ENCODE data around the gene MYO1A.
"Not testable (repeated sequence)": the region's sequence is repeated elsewhere in the genome, so short reads cannot be mapped to it uniquely, and the experiment has no call there.

The MYO1A gene

GRCh38 chr12:57055824-57056223, 5.9 kb upstream of the MYO1A start:
- H3K79me2 ChIP-seq (ENCODE audit: insufficient read depth, low read length): no peaks in the 10 kb centered on the region
- 0 out of 2 replicates have a peak, but pooled peaks cover 3% of the 10 kb centered on the region for H3F3A ChIP-seq (ENCODE audit: insufficient read depth)
- H3K27me3 ChIP-seq (ENCODE audit: low read length): no peaks in the 10 kb centered on the region
- peaks cover 52% of the 10 kb centered on the region for H3K36me3 ChIP-seq (ENCODE audit: low read length)
- H2AFZ ChIP-seq (ENCODE audit: low read depth, low read length, severe bottlenecking): no peak overlapping the region
- H3K4me2 ChIP-seq (ENCODE audit: low read depth, low read length, poor library complexity, severe bottlenecking): no peak overlapping the region
- no peaks in the 10 kb centered on the region for H4K20me1 ChIP-seq (ENCODE audit: low read depth, low read length)
- H3K27ac ChIP-seq (ENCODE audit: low read depth, low read length): no peak overlapping the region
- H3K4me3 ChIP-seq (ENCODE audit: insufficient read depth, low read length, poor library complexity, severe bottlenecking): no peak overlapping the region
- TF ChIP-seq EZH2phosphoT487 (conservative IDR thresholded peaks at IDR 0.05; ENCODE audit: low read length) (no peak), CTCF (IDR thresholded peaks at IDR 0.05; ENCODE audit: insufficient read depth, low read length, poor library complexity, severe bottlenecking) (no peak)
- no peak overlapping the region for H3K9ac ChIP-seq (ENCODE audit: low read length)
- H3K9me2 ChIP-seq (replicated peaks; ENCODE audit: insufficient read depth, low read length): no peaks in the 10 kb centered on the region
- H3K9me3 ChIP-seq (ENCODE audit: insufficient read depth, low read length): no peaks in the 10 kb centered on the region

GRCh38 chr12:57053901-57054300, 4.0 kb upstream of the MYO1A start:
- not testable (repeated sequence) for H3K27ac ChIP-seq (ENCODE audit: low read depth, low read length); H3K9me2 ChIP-seq (replicated peaks; ENCODE audit: insufficient read depth, low read length); H3K4me3 ChIP-seq (ENCODE audit: insufficient read depth, low read length, poor library complexity, severe bottlenecking); H2AFZ ChIP-seq (ENCODE audit: low read depth, low read length, severe bottlenecking); H3F3A ChIP-seq (ENCODE audit: insufficient read depth); H3K9ac ChIP-seq (ENCODE audit: low read length); H3K9me3 ChIP-seq (ENCODE audit: insufficient read depth, low read length); H3K27me3 ChIP-seq (ENCODE audit: low read length); H4K20me1 ChIP-seq (ENCODE audit: low read depth, low read length); H3K4me2 ChIP-seq (ENCODE audit: low read depth, low read length, poor library complexity, severe bottlenecking); H3K79me2 ChIP-seq (ENCODE audit: insufficient read depth, low read length)
- H3K36me3 ChIP-seq (ENCODE audit: low read length): peaks cover 33% of the 10 kb centered on the region

- not testable (repeated sequence) for H3F3A ChIP-seq (ENCODE audit: insufficient read depth); H3K4me2 ChIP-seq (ENCODE audit: low read depth, low read length, poor library complexity, severe bottlenecking); H3K9ac ChIP-seq (ENCODE audit: low read length); H3K27me3 ChIP-seq (ENCODE audit: low read length); H3K27ac ChIP-seq (ENCODE audit: low read depth, low read length); H2AFZ ChIP-seq (ENCODE audit: low read depth, low read length, severe bottlenecking); H3K9me3 ChIP-seq (ENCODE audit: insufficient read depth, low read length); H4K20me1 ChIP-seq (ENCODE audit: low read depth, low read length); H3K4me3 ChIP-seq (ENCODE audit: insufficient read depth, low read length, poor library complexity, severe bottlenecking); H3K9me2 ChIP-seq (replicated peaks; ENCODE audit: insufficient read depth, low read length); H3K79me2 ChIP-seq (ENCODE audit: insufficient read depth, low read length)
- H3K36me3 ChIP-seq (ENCODE audit: low read length): peaks cover 27% of the 10 kb centered on the region
These were observed 3.2 kb upstream of the MYO1A start for GRCh38 chr12:57053146-57053545.

GRCh38 chr12:57051011-57051410, 1.1 kb upstream of the MYO1A start:
- Histone ChIP-seq H4K20me1 (ENCODE audit: low read depth, low read length) (no peaks in the 10 kb centered on the region), H3K79me2 (ENCODE audit: insufficient read depth, low read length) (no peaks in the 10 kb centered on the region), H3K4me2 (ENCODE audit: low read depth, low read length, poor library complexity, severe bottlenecking) (no peak overlapping the region), H3K9me3 (ENCODE audit: insufficient read depth, low read length) (no peaks in the 10 kb centered on the region), H3F3A (ENCODE audit: insufficient read depth) (no peaks in the 10 kb centered on the region), H3K36me3 (ENCODE audit: low read length) (peaks cover 9% of the 10 kb centered on the region; the same call in 1 of the 2 replicates), H3K9me2 (replicated peaks; ENCODE audit: insufficient read depth, low read length) (no peaks in the 10 kb centered on the region), H3K27me3 (ENCODE audit: low read length) (no peaks in the 10 kb centered on the region), H3K4me3 (ENCODE audit: insufficient read depth, low read length, poor library complexity, severe bottlenecking) (no peak overlapping the region), H3K9ac (ENCODE audit: low read length) (no peak overlapping the region), H2AFZ (ENCODE audit: low read depth, low read length, severe bottlenecking) (no peak overlapping the region), H3K27ac (ENCODE audit: low read depth, low read length) (no peak overlapping the region)
- TF ChIP-seq EZH2phosphoT487 (conservative IDR thresholded peaks at IDR 0.05; ENCODE audit: low read length): no peak
- no peak for TF ChIP-seq CTCF (IDR thresholded peaks at IDR 0.05; ENCODE audit: insufficient read depth, low read length, poor library complexity, severe bottlenecking)
